Inflammatory macrophage treated with lipopolysaccharide for 4 hours (primary cell): ENCODE measurements around the gene HNF1B.

Source experiments
- DNase-seq: peaks from one replicate; pipeline ENCODE4 v3.0.0-alpha.2; 2020

Gene HNF1B

DNA sequence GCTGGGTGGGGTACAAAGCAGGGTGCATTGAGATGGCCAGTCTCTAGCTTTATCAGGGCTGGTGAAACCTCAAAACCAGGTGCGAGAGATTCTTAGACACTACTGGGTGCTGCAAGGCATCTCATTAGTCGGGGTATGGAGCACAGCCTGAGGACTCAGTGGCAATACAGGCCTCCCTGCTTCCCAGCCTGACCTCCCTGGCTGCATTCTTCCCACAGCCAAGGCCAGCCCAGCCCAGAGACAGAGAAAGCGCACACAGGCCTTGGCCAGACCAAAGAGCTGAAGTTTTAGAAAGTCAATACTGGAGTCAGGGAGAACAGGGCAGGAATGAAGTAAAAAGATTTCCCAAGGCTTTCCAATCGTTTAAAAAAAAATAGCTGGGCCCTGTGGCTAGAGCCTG is 12.5 kb downstream of the HNF1B start:
- no peak for DNase-seq

DNA sequence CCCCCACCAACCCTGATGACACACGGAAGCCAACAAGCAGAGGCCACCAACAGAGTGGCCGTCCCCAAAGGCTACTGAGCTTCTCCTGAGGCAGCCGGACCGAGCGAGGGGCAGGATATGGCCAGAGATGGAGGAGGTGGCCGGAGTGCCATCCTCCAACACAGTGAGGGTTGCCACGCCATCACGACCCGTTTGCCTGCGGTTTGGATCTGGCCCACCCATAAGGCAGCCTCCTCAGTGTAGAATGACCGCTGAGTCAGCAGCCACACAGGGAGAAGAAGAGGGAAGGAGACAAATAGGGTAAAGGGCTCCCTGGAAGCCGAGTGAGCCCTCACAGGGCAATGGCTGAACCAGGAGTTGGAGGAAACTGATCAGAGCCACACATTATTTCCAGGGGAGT is 13.8 kb downstream of the HNF1B start:
- DNase-seq: no peak

DNA sequence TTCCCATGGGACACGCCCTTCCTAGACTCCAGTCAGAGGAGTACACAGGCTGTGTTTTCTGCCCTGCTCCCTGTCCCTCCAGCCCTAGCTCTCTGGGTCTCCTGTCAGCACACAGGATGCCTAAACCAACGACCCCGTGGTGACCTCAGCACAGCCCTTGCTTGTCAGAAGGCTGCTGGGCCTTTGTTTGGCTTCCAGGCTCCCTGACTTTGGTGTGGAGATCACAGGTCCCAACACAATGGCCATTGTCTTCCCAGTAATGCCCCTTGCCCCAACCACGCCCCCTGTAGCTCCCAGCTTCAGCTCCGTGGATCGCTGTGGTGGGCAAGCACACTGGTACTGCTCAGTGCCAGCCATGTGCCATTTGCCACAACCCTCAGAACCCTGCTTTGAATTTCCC is 15.0 kb downstream of the HNF1B start:
- DNase-seq: no peak

DNA sequence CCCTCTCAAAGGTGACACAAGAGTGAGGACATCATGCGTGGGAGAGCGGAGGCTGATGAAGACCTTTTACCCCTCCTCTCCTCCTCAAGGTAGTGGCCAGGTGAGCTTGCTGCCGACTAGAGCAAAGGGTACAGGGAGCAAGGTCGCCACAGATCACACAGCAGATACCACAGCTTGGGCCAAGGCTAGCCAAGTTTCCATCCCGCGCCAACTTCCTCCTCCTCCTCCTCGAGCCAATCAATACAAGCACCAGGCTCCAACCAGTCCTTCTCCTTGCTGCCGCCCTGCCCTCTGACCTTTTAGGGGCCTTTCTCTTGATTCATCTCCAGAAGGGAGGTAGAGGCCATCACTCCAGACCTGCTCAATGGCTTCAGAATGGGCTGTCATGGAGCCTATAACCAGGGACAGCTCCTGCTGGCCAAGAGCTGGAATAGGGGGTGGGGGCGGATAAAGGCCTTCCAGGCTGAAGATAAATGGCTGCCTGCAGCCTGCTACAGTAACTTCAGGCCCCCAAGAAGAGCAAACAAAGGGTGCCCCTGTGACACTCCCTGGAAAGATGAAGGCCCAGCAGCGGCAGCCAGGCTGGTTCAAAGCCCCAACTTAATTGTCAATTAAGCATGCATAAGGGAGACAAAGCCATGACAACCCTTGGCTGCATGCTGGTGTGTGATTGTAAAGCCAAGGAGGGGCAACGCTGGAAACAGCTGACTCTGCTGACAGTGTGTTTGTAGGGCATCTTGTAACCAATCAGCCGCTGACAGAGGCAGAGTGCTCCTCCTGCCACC is 17.8 kb downstream of the HNF1B start:
- DNase-seq: no peak

DNA sequence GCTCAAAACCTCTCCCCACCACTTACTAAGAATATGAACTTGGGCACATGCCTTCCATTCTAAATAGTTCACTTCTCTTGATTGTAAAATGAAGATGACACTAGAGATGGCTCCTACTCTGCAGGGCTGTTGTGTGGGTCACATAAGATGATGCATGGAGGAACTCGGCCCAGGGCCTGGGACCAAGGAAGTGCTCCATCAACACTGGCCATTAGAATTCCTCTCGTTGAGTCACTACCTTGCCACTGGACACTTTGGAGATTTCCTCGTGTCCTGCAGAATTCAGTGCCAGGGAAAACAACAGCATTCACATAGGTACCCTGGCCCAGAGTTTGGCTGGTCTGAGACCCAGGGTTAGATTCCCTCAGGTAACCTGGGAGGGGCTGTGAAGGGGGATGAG is 18.6 kb downstream of the HNF1B start:
- no peak for DNase-seq

DNA sequence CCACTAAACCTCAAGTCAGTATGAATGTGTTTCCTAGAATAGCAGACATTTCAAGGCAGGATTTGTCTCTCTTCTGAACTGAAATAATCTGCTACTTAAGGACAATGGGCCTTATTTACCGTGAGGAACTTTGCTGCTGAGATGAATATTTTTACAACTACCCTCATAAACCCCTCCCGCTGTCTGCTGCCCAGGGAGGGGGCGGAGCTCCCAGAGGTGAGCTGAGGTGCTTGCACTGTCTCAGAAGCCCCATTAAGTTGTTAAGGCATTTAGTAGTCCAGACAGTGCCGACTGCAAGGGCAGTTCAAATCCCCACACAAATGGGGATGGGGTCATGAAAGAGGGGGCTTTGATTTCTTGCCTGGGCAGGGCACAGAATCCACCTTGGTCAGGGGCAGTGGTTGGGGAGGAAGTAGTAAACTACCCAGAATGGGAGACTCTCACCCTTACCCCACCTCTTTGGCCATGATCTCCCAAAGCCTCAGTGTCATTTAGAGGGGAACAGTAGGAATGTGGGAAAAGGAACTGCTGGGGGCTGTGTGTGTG is 19.2 kb downstream of the HNF1B start:
- DNase-seq: no peak

DNA sequence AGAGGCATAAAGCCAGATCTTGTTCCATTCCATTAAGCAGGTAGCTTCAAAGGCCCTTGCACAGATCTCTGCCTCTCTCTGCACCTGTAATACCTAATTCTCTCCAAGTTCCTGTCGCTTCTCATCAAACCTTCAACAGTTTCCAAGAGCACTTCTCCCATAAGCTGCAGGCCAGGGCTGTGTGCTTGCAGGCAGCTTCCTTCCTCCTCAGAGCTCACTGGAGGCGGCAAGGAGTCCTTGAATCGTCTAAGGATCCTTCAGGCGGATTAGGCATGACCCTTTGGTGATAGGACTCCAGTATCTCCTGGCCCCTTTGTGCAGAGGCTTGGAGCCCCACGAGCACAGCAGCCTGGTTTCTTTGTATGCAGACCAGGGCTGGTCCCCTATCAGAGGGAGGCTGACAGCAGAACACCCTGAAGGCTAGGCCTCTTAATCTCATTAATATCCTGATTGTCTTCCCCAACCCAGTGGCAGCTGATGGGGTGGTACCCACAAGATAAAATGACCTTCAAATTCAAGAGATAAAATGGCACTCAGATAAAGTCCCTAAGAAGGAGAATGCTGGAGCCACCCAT is 19.8 kb downstream of the HNF1B start:
- no peak for DNase-seq

DNA sequence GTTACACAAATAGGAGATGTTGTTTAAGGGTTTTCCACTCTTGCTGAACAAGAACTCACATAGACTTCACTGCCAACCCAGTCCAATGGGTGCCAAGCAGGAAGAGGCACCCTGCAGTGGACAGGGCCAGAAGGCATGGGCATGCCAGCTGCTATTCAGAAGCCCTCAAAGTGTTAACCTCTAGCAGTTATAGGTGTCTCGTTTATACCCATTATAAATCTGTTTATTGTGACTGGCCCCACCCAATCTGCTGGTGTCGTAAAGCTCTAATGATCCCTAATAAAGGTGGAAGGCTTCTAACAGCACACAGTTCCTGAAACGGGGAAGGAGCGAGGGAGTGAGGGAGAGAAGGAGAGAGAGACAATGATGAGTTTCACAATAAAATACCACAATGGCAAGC is 23.9 kb downstream of the HNF1B start:
- DNase-seq: no peak

DNA sequence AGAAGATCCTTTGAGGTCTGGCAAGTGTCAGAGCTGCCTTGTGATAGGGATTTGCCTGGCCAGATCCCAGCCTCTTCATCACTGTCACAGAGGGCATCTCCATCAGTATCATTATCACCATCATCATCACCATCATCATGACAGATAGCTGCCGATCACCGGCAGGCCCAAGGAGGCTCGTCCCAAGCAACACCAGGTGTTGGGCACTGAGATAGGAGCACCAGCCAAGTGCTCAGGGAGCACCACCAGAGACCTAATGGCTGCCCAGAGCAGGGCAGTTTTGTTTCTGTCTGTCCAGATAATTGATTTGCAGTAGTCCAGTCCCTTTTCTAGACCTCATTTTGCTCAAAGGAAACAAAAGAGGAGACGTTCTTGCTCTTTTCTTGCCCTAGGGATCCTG is 25.0 kb downstream of the HNF1B start:
- DNase-seq: no peak

DNA sequence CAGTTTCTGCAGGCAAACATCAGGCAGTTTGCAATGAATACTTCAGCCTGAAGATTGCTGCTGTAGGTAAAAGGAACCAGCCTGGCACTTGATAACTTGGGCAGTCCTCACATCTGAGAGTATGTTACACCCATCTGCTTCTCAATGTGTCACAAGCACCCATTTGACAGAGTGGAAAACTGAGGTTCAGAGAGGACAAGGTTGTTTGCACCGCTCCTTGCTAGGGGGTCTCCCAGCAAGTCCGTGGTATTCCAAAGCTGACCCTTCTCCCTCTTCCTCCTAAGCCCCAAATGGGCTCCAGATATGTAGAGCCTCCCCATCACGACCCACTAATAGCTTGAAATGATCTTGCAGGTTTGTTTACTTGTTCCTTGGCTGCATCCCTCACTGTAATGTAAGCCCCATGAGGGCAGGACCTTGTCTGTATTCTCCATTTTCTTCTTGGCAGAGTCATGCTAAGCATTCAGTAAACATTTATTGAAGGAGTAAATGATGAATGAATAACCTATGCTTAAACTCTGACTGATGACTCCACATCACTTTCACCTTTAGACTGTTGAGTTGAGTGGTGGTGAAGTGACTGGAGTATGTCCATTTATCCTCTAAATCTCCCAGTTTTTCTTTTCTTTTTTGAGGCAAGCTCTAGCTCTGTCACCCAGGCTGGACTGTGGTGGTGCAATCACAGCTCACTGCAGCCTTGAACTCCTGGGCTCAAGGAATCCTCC is 26.4 kb downstream of the HNF1B start:
- no peak for DNase-seq

DNA sequence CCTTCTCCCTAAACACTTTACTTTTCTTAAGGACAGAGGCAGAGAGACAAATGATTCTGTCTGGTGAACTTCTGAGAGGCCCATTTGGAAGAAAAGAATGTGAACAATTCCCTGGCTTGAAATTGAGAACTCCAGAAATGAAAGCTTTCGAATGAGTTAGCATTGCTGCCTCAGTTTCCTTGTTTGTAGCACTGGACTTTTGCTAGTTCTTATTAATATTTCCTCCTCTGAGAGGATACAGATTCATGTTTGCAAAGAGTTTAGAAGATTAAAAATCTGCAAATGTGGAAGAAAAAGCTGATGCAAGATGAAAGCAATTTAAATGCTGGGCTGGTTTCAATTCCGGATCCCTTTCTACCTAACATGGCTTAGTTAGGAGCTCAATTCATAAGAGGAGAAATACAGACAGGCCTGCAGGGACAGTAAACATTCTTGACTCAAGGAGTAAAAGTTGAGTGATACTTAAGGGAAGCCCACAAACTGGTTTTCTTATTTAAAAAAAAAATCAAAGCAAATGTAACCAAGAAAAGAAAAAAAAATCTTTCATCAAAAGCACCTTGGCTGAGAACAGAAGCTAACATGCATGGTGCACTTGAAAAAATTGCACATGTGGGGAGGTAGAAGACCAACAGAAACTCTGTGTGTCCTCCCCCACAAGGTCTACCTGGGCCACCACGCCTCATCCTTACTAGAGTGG is 27.1 kb downstream of the HNF1B start:
- no peak for DNase-seq

DNA sequence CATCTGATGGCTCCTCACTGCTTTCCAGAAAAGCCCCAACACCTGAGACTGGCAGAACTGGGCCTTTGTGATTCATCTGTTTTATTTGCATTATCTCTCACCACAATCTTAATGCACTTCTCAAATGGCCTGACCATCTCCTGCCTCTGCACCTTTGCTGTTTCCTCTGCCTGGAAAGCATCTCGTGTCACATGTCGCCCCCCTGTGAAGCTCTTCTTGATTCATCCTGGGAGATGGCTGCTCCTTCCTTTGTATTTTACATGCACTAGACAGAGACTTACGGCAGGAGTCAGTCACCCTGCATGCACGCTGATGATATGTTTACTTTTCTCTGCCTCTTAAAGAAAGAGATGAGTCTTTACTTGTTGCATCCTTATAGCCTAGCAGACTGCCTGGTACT is 30.0 kb downstream of the HNF1B start:
- no peak for DNase-seq

DNA sequence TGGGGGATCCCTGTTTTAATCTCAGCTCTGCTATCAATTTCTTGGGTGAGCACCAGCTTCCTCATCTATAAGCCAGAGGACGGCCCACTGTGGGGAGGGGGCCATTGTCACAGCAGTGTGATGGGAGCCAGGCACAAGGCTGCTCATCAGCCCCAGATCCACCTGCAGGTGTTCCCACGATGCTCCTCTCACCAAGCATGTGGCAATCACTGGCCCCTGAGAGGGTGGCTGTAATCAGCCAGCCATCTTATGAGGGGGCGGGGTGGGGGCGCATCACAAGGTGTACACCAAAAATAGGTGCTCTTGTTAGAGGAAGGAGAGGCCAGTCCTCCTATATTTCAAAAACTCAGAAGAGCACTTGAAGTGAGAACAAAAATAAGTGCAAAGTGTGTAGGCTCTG is 31.2 kb downstream of the HNF1B start:
- no peak for DNase-seq

DNA sequence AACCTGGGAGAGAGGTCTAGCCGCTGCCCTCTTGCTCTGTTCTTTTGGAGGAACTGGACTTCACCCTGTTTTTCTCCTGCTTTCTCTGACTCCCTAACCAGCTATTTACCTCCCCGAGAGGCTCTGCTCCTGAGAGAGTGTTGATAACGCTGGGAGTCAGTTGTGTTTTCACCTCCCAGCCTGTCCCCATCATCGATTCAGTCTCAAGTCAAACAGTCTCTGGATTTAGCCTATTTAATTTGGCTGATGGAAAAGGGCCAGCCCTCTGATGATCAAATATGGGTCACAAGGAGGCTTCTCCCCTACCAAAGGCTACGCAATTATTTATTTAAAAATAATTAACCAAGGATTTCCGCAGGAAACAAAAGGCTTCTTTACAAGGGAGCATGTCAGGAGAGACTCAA is 31.8 kb downstream of the HNF1B start:
- DNase-seq: no peak

DNA sequence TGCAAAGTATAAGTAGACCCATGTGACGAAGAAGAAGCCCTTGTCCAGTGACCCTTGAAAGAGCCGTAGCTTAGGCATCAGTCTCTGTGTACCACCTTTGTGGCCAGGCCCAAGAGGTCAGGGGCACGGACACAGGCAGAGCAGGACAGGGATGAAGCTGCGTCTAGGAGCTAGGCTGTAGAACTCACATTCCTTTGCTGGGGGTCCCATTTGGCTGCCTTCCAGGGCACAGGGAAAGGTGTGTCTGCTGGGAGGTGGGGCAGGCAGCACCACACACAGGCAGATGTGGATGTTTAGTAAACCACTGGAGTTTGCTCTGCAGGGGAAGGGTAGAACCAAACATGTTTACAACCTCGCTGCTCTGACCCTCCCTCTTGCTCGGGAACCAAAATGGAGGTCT is 33.7 kb downstream of the HNF1B start:
- no peak for DNase-seq

DNA sequence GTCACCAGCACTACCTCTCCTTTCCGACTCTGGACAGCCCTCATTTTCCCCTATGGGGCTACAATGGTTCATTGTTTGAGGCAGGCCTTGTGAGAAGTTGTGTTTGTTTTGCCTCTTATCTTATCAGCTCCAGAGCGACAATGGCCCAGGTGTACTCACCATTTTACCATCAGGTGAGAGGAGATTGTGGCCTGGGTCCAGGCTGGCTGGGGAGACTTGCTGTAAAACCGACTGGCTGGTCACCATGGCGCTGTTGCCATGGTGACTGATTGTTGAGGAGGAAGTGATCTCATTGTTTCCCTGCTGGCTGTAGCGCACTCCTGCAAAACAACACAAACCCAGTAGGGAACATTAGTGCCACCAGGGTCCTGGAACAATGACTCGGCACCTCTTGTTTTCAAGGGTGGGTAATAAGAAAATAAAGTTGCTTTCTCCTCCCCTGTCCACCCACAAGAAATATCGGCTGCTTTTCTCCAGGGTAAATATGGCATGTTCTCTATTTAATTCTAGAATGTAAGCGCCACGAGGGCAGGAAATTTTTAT is 34.4 kb downstream of the HNF1B start:
- DNase-seq: peak; percentile 52

DNA sequence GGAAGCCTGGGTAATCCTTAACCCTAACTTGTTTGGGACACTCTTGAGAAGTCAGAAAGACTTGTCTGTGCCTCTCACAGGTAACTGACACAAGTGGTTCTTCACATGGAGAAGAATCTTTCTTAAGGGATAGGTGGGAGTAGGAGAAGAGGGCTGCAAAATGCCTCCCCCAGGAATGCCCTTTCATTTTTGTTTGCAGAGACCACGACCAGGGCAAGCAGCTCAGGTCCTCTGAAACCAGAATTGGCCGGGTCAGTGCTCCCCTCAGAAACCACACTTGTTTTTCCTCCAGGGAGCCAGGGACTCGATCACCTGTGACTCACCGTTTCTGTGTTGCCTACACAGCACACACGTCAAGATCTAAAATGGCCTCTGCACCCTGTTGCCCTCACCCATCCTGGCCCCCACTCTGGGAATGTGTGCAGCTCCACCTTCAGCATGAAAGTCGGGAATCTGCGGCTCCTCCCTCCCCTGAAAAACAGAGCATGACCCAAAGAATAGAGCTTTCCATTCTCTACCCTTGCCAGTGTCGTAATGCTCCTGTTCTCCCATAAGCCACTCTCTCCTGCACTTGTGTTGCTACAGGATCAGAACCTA is 36.1 kb downstream of the HNF1B start:
- no peak for DNase-seq

DNA sequence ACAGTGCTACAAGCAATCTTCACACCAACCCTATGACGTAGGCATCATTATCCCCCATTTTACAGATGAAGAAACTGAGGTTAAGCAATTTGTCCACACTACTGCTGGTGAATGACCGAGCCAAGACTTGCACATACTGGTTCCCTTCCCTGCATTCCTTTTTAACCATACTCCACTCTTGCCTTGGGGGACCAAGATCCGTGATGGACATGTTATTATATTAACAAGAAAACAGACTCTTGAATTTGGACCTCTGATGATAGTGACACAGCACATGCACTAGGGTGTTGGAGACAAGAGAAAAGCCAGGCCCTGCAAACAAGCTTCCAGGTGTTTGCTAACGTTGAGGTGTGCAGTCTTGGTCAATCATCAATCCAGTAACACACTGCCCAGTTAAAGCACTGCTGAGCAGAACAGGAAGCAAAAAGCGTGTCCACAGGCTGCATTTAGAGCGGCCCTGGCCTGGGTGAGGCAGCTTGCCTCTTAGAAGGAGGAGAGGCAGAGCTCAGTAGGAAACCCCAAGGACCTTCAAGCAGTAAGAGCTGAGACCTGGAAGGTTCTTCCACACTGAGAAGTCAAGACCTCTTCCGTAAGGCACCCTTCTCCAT is 36.7 kb downstream of the HNF1B start:
- DNase-seq: no peak

DNA sequence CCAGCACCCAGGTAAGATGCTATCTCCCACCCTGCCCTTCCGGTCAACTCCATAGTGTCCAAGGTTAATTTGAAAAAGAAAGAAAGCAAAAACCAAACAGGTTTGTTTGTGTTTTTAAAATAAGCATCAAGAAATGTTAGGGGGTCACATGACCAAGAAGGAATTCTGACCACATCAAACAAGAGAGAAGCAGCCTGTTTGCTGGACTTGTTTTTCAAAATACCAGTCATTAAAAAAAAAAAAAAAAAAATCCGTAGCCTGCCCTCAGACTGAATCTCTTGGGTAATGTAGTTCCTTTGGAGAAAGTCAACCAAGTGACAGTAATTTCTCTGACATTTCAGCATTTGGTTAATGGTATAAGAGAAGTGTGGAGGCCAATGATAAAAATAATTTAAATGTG is 38.4 kb downstream of the HNF1B start:
- no peak for DNase-seq

DNA sequence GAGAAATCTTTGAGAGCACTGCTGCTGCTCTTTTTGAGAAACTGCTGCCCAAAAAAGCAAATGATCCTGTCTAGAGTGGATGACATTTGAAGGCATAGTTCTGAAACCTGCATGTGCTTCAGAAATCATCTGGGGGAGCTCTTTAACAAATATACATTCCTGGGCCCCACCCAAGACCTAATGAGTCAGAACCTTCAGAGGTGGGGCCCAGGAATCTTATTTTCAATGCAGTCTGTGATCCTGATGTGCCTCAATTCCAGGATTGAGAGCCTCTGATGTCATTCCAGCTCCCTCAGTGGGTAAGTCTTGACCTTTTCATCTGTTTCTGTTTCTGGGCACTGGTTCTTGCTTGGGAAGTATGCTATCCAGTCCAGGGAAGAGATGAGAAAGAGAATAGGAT is 42.3 kb downstream of the HNF1B start:
- no peak for DNase-seq

DNA sequence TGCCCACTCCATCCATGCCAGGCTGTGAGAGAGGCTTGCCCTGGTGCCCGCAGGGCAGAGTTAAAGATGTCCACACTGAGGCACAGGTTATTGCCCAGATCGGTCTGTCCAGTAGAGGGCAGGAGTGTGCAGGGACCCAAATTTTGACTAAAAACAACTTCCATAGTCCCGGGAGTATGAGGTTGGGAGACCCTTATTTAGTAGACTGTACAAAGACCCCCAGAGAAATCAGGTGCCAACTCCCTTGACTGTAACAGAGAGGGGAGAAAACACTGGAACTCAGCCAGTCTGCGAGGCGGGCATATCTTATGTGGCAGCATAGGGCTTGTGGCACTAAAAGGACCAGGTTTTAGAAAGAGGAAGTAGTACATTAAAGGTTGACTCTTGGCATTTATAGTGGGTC is 43.4 kb downstream of the HNF1B start:
- peak; percentile 40 for DNase-seq

DNA sequence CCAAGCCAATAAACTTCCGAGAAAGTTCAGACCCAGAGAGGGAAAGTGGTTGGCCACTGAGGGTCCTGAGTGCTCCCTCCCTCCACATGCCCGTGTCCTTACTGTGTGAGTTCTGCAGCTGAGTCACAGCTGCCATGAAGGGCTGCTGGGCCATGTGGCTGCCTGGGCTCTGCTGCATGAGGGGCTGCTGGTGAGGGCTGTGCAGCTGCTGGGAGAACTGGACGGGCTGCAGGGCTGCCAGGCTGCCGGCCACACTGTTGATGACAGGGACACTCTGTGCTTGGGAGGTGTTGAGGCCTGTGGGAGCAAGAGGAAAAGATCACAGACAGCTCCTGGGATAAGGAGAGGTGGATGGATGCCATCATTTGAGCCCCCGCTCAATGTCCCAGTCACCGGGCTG is 44.0 kb downstream of the HNF1B start:
- DNase-seq: no peak
